Cerebellar cortex (tissue), 1 donor: ENCODE data around the gene GRK5.
A peak's percentile ranks its signal among the peaks of the same experiment; 100 is the strongest.

ENCODE experiments used
- DNase-seq: peaks from one replicate; pipeline ENCODE4 v3.0.0-alpha.2; 2015; ENCODE audit warnings: low spot score

The GRK5 gene

GRCh38 chr10:119405520-119405807 is 198.1 kb downstream of the GRK5 start:
- DNase-seq: no peak

GRCh38 chr10:119406137-119406536 is 198.8 kb downstream of the GRK5 start:
- no peak for DNase-seq

- no peak for DNase-seq
Observed at GRCh38 chr10:119406601-119407253, 199.4 kb downstream of the GRK5 start.

- DNase-seq: no peak
Observed at GRCh38 chr10:119407254-119407777, 199.9 kb downstream of the GRK5 start.

- no peak for DNase-seq
Observed at GRCh38 chr10:119408072-119408471, 200.7 kb downstream of the GRK5 start.

- DNase-seq: no peak
Observed at GRCh38 chr10:119408969-119409371, 201.6 kb downstream of the GRK5 start.

- DNase-seq: no peak
Observed at GRCh38 chr10:119409385-119409784, 202.0 kb downstream of the GRK5 start.

GRCh38 chr10:119409906-119410305 is 202.5 kb downstream of the GRK5 start:
- no peak for DNase-seq

- DNase-seq: no peak
Observed at GRCh38 chr10:119410361-119411116, 203.2 kb downstream of the GRK5 start.

- peak; percentile 89 for DNase-seq
Observed at GRCh38 chr10:119412244-119413092, 205.1 kb downstream of the GRK5 start.

GRCh38 chr10:119413093-119413453 is 205.7 kb downstream of the GRK5 start:
- no peak for DNase-seq

- peak; percentile 7 for DNase-seq
Observed at GRCh38 chr10:119413471-119414080, 206.2 kb downstream of the GRK5 start.

GRCh38 chr10:119414081-119414611 is 206.8 kb downstream of the GRK5 start:
- DNase-seq: no peak

- no peak for DNase-seq
Observed at GRCh38 chr10:119415121-119415520, 207.8 kb downstream of the GRK5 start.

- no peak for DNase-seq
Observed at GRCh38 chr10:119415536-119416503, 208.4 kb downstream of the GRK5 start.

- peak; percentile 59 for DNase-seq
Observed at GRCh38 chr10:119416855-119417254, 209.5 kb downstream of the GRK5 start.

- DNase-seq: no peak
Observed at GRCh38 chr10:119417852-119418251, 210.5 kb downstream of the GRK5 start.

- DNase-seq: no peak
Observed at GRCh38 chr10:119418362-119418761, 211.0 kb downstream of the GRK5 start.

GRCh38 chr10:119419931-119420330 is 212.6 kb downstream of the GRK5 start:
- no peak for DNase-seq

- no peak for DNase-seq
Observed at GRCh38 chr10:119420950-119421875, 213.8 kb downstream of the GRK5 start.
